ENCODE data around the gene COL8A1.

COL8A1 gene

GRCh38 chr3:99753268-99753975, 115.0 kb downstream of the COL8A1 start:
- H3K4me3 ChIP-seq (ENCODE audit: low read depth, low read length): no peak overlapping the region

- H3K4me3 ChIP-seq (ENCODE audit: low read depth, low read length): no peak overlapping the region
Observed at GRCh38 chr3:99755831-99756230, 117.4 kb downstream of the COL8A1 start.

- no peak overlapping the region for H3K4me3 ChIP-seq (ENCODE audit: low read depth, low read length)
Observed at GRCh38 chr3:99757966-99758365, 119.6 kb downstream of the COL8A1 start.

- no peak overlapping the region for H3K4me3 ChIP-seq (ENCODE audit: low read depth, low read length)
Observed at GRCh38 chr3:99758502-99759177, 120.2 kb downstream of the COL8A1 start.

GRCh38 chr3:99760031-99760430, 121.6 kb downstream of the COL8A1 start:
- H3K4me3 ChIP-seq (ENCODE audit: low read depth, low read length): no peak overlapping the region

GRCh38 chr3:99760629-99761028, 122.2 kb downstream of the COL8A1 start:
- no peak overlapping the region for H3K4me3 ChIP-seq (ENCODE audit: low read depth, low read length)

- H3K4me3 ChIP-seq (ENCODE audit: low read depth, low read length): no peak overlapping the region
Observed at GRCh38 chr3:99761415-99762165, 123.2 kb downstream of the COL8A1 start.

- no peak overlapping the region for H3K4me3 ChIP-seq (ENCODE audit: low read depth, low read length)
Observed at GRCh38 chr3:99762901-99763300, 124.5 kb downstream of the COL8A1 start.

GRCh38 chr3:99764377-99764776, 126.0 kb downstream of the COL8A1 start:
- H3K4me3 ChIP-seq (ENCODE audit: low read depth, low read length): no peak overlapping the region

- H3K4me3 ChIP-seq (ENCODE audit: low read depth, low read length): no peak overlapping the region
Observed at GRCh38 chr3:99765042-99765942, 126.9 kb downstream of the COL8A1 start.

- H3K4me3 ChIP-seq (ENCODE audit: low read depth, low read length): no peak overlapping the region
Observed at GRCh38 chr3:99767291-99767690, 128.9 kb downstream of the COL8A1 start.

- no peak overlapping the region for H3K4me3 ChIP-seq (ENCODE audit: low read depth, low read length)
Observed at GRCh38 chr3:99768126-99768525, 129.7 kb downstream of the COL8A1 start.

GRCh38 chr3:99768808-99769501, 130.6 kb downstream of the COL8A1 start:
- no peak overlapping the region for H3K4me3 ChIP-seq (ENCODE audit: low read depth, low read length)

GRCh38 chr3:99772171-99772570, 133.8 kb downstream of the COL8A1 start:
- H3K4me3 ChIP-seq (ENCODE audit: low read depth, low read length): no peak overlapping the region

- no peak overlapping the region for H3K4me3 ChIP-seq (ENCODE audit: low read depth, low read length)
Observed at GRCh38 chr3:99772671-99773070, 134.3 kb downstream of the COL8A1 start.

- H3K4me3 ChIP-seq (ENCODE audit: low read depth, low read length): no peak overlapping the region
Observed at GRCh38 chr3:99774467-99774866, 136.1 kb downstream of the COL8A1 start.

GRCh38 chr3:99776516-99777209, 138.3 kb downstream of the COL8A1 start:
- H3K4me3 ChIP-seq (ENCODE audit: low read depth, low read length): no peak overlapping the region

GRCh38 chr3:99777210-99777549, 138.8 kb downstream of the COL8A1 start:
- H3K4me3 ChIP-seq (ENCODE audit: low read depth, low read length): no peak overlapping the region

- no peak overlapping the region for H3K4me3 ChIP-seq (ENCODE audit: low read depth, low read length)
Observed at GRCh38 chr3:99777708-99778107, 139.3 kb downstream of the COL8A1 start.

GRCh38 chr3:99780749-99781148, 142.4 kb downstream of the COL8A1 start:
- no peak overlapping the region for H3K4me3 ChIP-seq (ENCODE audit: low read depth, low read length)

Data from iPS-11a (cell line).